H9 (cell line): ENCODE measurements around the gene LDB1. TPM values are rescaled to one million over a fixed set of nuclear protein-coding genes. Genes with fewer than 3 reads are reported as not detected.

Experiments used
- DNase-seq: peaks from one replicate; pipeline ENCODE4 v3.0.0-alpha.2; 2017
- H2AFZ ChIP-seq: one replicate; pipeline ENCODE4 v1.6.1; 2013; ENCODE audit warnings: mild to moderate bottlenecking, low read length, control low read depth, moderate library complexity
- H2AK5ac ChIP-seq: 2 replicates; pipeline ENCODE4 v1.6.1; 2013; ENCODE audit warnings: low read length, control low read depth, mixed read lengths; ENCODE audit not compliant: insufficient read length
- H2BK120ac ChIP-seq: one replicate; pipeline ENCODE4 v1.6.1; 2013; ENCODE audit warnings: low read depth, mild to moderate bottlenecking, low read length, control low read depth, inconsistent platforms; ENCODE audit not compliant: poor library complexity, severe bottlenecking
- H2BK12ac ChIP-seq: 2 replicates; pipeline ENCODE4 v1.6.1; 2013; ENCODE audit warnings: low read length, control low read depth, mixed read lengths, low read depth; ENCODE audit not compliant: insufficient read length
- H2BK15ac ChIP-seq: 2 replicates; pipeline ENCODE4 v1.6.1; 2013; ENCODE audit warnings: low read depth, low read length, control low read depth
- H2BK20ac ChIP-seq: one replicate; pipeline ENCODE4 v1.6.1; 2013; ENCODE audit warnings: low read depth, mild to moderate bottlenecking, low read length, control low read depth, inconsistent platforms; ENCODE audit not compliant: poor library complexity, severe bottlenecking
- H2BK5ac ChIP-seq: 2 replicates; pipeline ENCODE4 v1.6.1; 2013; ENCODE audit warnings: low read length, control low read depth, mixed read lengths; ENCODE audit not compliant: insufficient read length
- H3K14ac ChIP-seq: 2 replicates; pipeline ENCODE4 v1.6.1; 2013; ENCODE audit warnings: low read length, control low read depth; ENCODE audit not compliant: insufficient read depth
- H3K18ac ChIP-seq: 2 replicates; pipeline ENCODE4 v1.6.1; 2013; ENCODE audit warnings: low read depth, mild to moderate bottlenecking, mixed read lengths, low read length, control low read depth; ENCODE audit not compliant: insufficient read length
- H3K23ac ChIP-seq: 2 replicates; pipeline ENCODE4 v1.6.1; 2013; ENCODE audit warnings: low read length, control low read depth, mixed read lengths, low read depth; ENCODE audit not compliant: insufficient read length
- H3K23me2 ChIP-seq: 2 replicates; pipeline ENCODE4 v1.6.1; 2013; ENCODE audit warnings: low read depth, mild to moderate bottlenecking, mixed read lengths, low read length, control low read depth; ENCODE audit not compliant: insufficient read length, poor library complexity, severe bottlenecking
- H3K27ac ChIP-seq: 2 replicates; pipeline ENCODE4 v1.5.1; 2013; ENCODE audit warnings: low read length, control low read depth, mixed read lengths, low read depth; ENCODE audit not compliant: insufficient read length
- H3K27me3 ChIP-seq: 2 replicates; pipeline ENCODE4 v1.6.1; 2013; ENCODE audit warnings: low read length, control low read depth, inconsistent platforms; ENCODE audit not compliant: insufficient read depth
- H3K4ac ChIP-seq: 2 replicates; pipeline ENCODE4 v1.6.1; 2013; ENCODE audit warnings: low read depth, mild to moderate bottlenecking, control low read depth, inconsistent platforms, low read length, moderate library complexity
- H3K4me1 ChIP-seq: 2 replicates; pipeline ENCODE4 v1.6.1; 2013; ENCODE audit warnings: low read length, control low read depth, inconsistent platforms; ENCODE audit not compliant: insufficient read depth
- H3K4me2 ChIP-seq: 2 replicates; pipeline ENCODE4 v1.6.1; 2013; ENCODE audit warnings: low read length, control low read depth, mixed read lengths; ENCODE audit not compliant: insufficient read length, insufficient read depth
- H3K56ac ChIP-seq: 2 replicates; pipeline ENCODE4 v1.6.1; 2013; ENCODE audit warnings: low read depth, mild to moderate bottlenecking, mixed read lengths, low read length, control low read depth; ENCODE audit not compliant: insufficient read length
- H3K79me1 ChIP-seq: 2 replicates; pipeline ENCODE4 v1.6.1; 2013; ENCODE audit warnings: low read depth, mild to moderate bottlenecking, moderate library complexity, low read length, control low read depth, inconsistent platforms; ENCODE audit not compliant: insufficient read depth, poor library complexity, severe bottlenecking
- H3K79me2 ChIP-seq: 2 replicates; pipeline ENCODE4 v1.6.1; 2013; ENCODE audit warnings: low read length, control low read depth, inconsistent platforms; ENCODE audit not compliant: insufficient read depth
- H3K9ac ChIP-seq: 2 replicates; pipeline ENCODE4 v1.6.1; 2013; ENCODE audit warnings: low read length, control low read depth, mixed read lengths; ENCODE audit not compliant: insufficient read length; ENCODE audit errors: extremely low read depth
- H3K9me3 ChIP-seq: one replicate; pipeline ENCODE4 v1.6.1; 2013; ENCODE audit warnings: low read depth, low read length, inconsistent platforms; ENCODE audit not compliant: control insufficient read depth
- H3T11ph ChIP-seq: one replicate; pipeline ENCODE4 v1.6.1; 2013; ENCODE audit warnings: mild to moderate bottlenecking, low read length, control low read depth, inconsistent platforms
- H4K20me1 ChIP-seq: one replicate; pipeline ENCODE4 v1.6.1; 2013; ENCODE audit not compliant: control insufficient read depth, insufficient read length, insufficient read depth
- H4K5ac ChIP-seq: 2 replicates; pipeline ENCODE4 v1.6.1; 2013; ENCODE audit warnings: low read depth, mild to moderate bottlenecking, mixed read lengths, low read length, control low read depth; ENCODE audit not compliant: insufficient read length
- H4K8ac ChIP-seq: replicated peaks from 2 replicates; pipeline ENCODE4 v1.6.1; 2013; ENCODE audit warnings: low read length, control low read depth, mixed read lengths, low read depth; ENCODE audit not compliant: insufficient read length
- H4K91ac ChIP-seq: 2 replicates; pipeline ENCODE4 v1.6.1; 2013; ENCODE audit warnings: low read depth, mild to moderate bottlenecking, moderate library complexity, mixed read lengths, low read length, control low read depth; ENCODE audit not compliant: insufficient read length
- H3K27ac Mint-ChIP-seq, 3 experiments: 2 replicates in 2 of 3; 3 replicates in 1 of 3; pipeline ENCODE4 v1.8.0; 2020 to 2021; ENCODE audit warnings: mixed read lengths in 3 of 3, mild to moderate bottlenecking in 1 of 3, moderate library complexity in 1 of 3
- H3K27me3 Mint-ChIP-seq: 2 replicates; pipeline ENCODE4 v1.8.0; 2021; ENCODE audit warnings: low read depth, mild to moderate bottlenecking, moderate library complexity, mixed read lengths
- H3K36me3 Mint-ChIP-seq, 3 experiments: 2 replicates in 2 of 3; 3 replicates in 1 of 3; pipeline ENCODE4 v1.8.0; 2020 to 2021; ENCODE audit warnings: low read depth in 3 of 3, mixed read lengths in 3 of 3; ENCODE audit not compliant: insufficient read depth in 1 of 3
- H3K4me1 Mint-ChIP-seq, 2 experiments: 2 replicates each; pipeline ENCODE4 v1.8.0; 2020; ENCODE audit warnings: mixed read lengths in 2 of 2
- H3K4me3 Mint-ChIP-seq, 2 experiments: 2 replicates in 1 of 2; 3 replicates in 1 of 2; pipeline ENCODE4 v1.8.0; 2020 to 2021; ENCODE audit warnings: mild to moderate bottlenecking in 2 of 2, mixed read lengths in 2 of 2, moderate library complexity in 1 of 2
- H3K9me3 Mint-ChIP-seq, 2 experiments: 2 replicates in 1 of 2; 3 replicates in 1 of 2; pipeline ENCODE4 v1.8.0; 2020; ENCODE audit warnings: mild to moderate bottlenecking in 2 of 2, mixed read lengths in 2 of 2, moderate library complexity in 1 of 2
- CTCF ChIP-seq: fragments of 200-600 bp; sonication (generic); conservative IDR thresholded peaks from 3 replicates; pipeline ENCODE4 v1.8.0; 2021; ENCODE audit warnings: antibody characterized with exemption, mild to moderate bottlenecking
- WGBS: extraction: QIAGEN DNeasy Blood & Tissue Kit; methylation state at CpG from one replicate; pipeline ENCODE4 v1.1.7; 2013; ENCODE audit warnings: missing lambda C conversion rate, low lambda C conversion rate, mixed read lengths; ENCODE audit not compliant: insufficient read length; ENCODE audit errors: extremely low coverage; 5-methylcytosine and 5-hydroxymethylcytosine counted together
- total RNA-seq: library from RNA; stranded (reverse); gene quantifications from 2 replicates; pipeline ENCODE4 v1.2.1, GENCODE V29; 2021

The LDB1 gene
- total RNA-seq, 1 experiment from 2014 or later = 80.5 TPM

GRCh38 chr10:102122450-102122849 is 2.3 kb upstream of the LDB1 start:
- Histone ChIP-seq H3K4me2 (peak overlapping the region; percentile 72), H3K18ac (no peak overlapping the region), H3K9ac (peak overlapping the region; percentile 16), H3K56ac (no peak overlapping the region), H3K4ac (no peak overlapping the region), H3K79me1 (no peaks in the 10 kb centered on the region), H3K4me1 (peaks cover 15% of the 10 kb centered on the region), H2BK20ac (no peak overlapping the region), H2BK5ac (no peak overlapping the region), H3K79me2 (no peaks in the 10 kb centered on the region; the same call in 1 of the 2 replicates), H4K5ac (no peak overlapping the region), H4K8ac (no peak overlapping the region), H2AK5ac (no peak overlapping the region), H3K14ac (no peak overlapping the region), H2BK120ac (no peak overlapping the region), H2BK12ac (no peak overlapping the region), H3T11ph (no peak overlapping the region), H2AFZ (no peak overlapping the region), H3K23me2 (peaks cover 20% of the 10 kb centered on the region), H2BK15ac (no peak overlapping the region), H3K27ac (peak overlapping the region; percentile 84), H3K23ac (no peak overlapping the region), H4K91ac (no peak overlapping the region), H3K9me3 (no peaks in the 10 kb centered on the region), H4K20me1 (no peaks in the 10 kb centered on the region), H3K27me3 (no peaks in the 10 kb centered on the region)
- H3K27ac Mint-ChIP-seq = peak overlapping the region; percentile 97 to 99 (median 98); a peak in 6 of 7 replicates
- no peaks in the 10 kb centered on the region; the same call in 1 of the 2 replicates for H3K27me3 Mint-ChIP-seq
- no peak for TF ChIP-seq CTCF
- no peaks in the 10 kb centered on the region for H3K9me3 Mint-ChIP-seq
- peak overlapping the region in 1 of 2 experiments; percentile 95; a peak in 3 of 5 replicates for H3K4me3 Mint-ChIP-seq
- WGBS = no CpG with 5 or more reads among the region's 1 CpG
- H3K36me3 Mint-ChIP-seq = no peaks in the 10 kb centered on the region
- DNase-seq = no peak
- H3K4me1 Mint-ChIP-seq = peaks cover 42% of the 10 kb centered on the region in 2 experiments
